ENCODE measurements around the gene ZP2.

DNA sequence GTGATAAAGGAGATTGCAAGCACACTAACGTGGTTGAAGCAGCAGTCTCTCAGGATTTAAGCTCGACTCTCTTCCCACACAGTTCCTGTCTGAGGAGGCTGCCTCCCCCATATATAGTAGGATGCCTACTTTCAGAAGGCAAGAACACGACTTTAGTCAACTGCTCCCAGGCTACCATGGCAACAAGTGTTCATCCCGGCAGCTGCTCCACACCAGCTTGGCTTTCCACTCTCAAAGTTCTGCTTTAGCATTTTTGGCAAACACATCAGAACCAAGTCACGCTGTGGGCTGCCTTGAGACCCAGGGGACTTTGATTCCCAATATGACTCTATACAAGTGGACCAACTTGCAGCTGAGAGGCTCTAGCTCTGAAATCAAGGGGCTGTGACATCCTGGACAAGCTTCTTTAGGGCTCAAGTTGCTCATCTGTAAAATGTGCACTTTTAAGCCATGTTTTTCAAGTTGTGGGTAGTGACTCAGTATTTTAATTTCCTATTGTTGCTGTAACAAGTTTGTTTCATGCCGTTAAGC, 16.5 kb downstream of the ZP2 start:
- TF ChIP-seq ZNF274 (IDR thresholded peaks at IDR 0.05; ENCODE audit: low read depth, low read length), result no peak
- TF ChIP-seq POLR2A (IDR thresholded peaks at IDR 0.05; ENCODE audit: borderline replicate concordance, extremely low read depth, insufficient read depth, insufficient read length), result no peak
- TF ChIP-seq, protein P1, sequence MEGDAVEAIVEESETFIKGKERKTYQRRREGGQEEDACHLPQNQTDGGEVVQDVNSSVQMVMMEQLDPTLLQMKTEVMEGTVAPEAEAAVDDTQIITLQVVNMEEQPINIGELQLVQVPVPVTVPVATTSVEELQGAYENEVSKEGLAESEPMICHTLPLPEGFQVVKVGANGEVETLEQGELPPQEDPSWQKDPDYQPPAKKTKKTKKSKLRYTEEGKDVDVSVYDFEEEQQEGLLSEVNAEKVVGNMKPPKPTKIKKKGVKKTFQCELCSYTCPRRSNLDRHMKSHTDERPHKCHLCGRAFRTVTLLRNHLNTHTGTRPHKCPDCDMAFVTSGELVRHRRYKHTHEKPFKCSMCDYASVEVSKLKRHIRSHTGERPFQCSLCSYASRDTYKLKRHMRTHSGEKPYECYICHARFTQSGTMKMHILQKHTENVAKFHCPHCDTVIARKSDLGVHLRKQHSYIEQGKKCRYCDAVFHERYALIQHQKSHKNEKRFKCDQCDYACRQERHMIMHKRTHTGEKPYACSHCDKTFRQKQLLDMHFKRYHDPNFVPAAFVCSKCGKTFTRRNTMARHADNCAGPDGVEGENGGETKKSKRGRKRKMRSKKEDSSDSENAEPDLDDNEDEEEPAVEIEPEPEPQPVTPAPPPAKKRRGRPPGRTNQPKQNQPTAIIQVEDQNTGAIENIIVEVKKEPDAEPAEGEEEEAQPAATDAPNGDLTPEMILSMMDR (IDR thresholded peaks at IDR 0.05 in 2 of 3, conservative IDR thresholded peaks at IDR 0.05 in 1 of 3; ENCODE audit: borderline replicate concordance in 1 of 3, insufficient read depth in 1 of 3, low read depth in 2 of 3, low read length in 2 of 3), result no peak
- TF ChIP-seq RAD21 (IDR thresholded peaks at IDR 0.05; ENCODE audit: low read depth), result no peak

Measured in HCT116 (cell line).